HepG2 (cell line): Measurements from ENCODE around the gene CADPS. TPM values are rescaled to one million over a fixed set of nuclear protein-coding genes. Genes with fewer than 3 reads are reported as not detected.

Experiments used
- ATAC-seq: fragments of 200-7000 bp; cut with Tn5 transposase; 3 replicates; pipeline ENCODE4 v1.9.1; 2020; ENCODE audit warnings: mild to moderate bottlenecking, moderate library complexity
- BruUV-seq: library from RNA; stranded (reverse); fragments of 400-500 nt; replicated peaks from 2 replicates; lab custom pipeline; 2021; lab: Mats Ljungman, UMichigan
- CTCF ChIA-PET: fragments of 300-600 bp; formaldehyde crosslinking; extraction: SDS; loops from one replicate; lab custom pipeline; 2021; ENCODE audit warnings: low total read pairs, inconsistent platforms, low intra/inter-chr PET ratio; lab: Yijun Ruan, JAX
- POLR2A ChIA-PET: fragments of 350-600 bp; sonication (Branson Sonifier 250); formaldehyde crosslinking; loops from one replicate; lab custom pipeline; 2020; ENCODE audit warnings: antibody characterized with exemption, inconsistent platforms; lab: Yijun Ruan, JAX
- DNase-seq: peaks from one replicate; pipeline ENCODE4 v3.0.0-alpha.2; 2015; ENCODE audit warnings: low spot score
- FAIRE-seq: peaks from 3 replicates; lab custom pipeline; 2011; peaks lifted over from hg19 to GRCh38; lab: Jason Lieb, UNC
- H2AFZ ChIP-seq: one replicate; pipeline ENCODE4 v1.6.1; 2011; ENCODE audit warnings: low read length, inconsistent platforms
- H3K27ac ChIP-seq: fragments of 300-600 bp; 3 replicates; pipeline ENCODE4 v1.8.0; 2011; ENCODE audit warnings: mixed run types, mild to moderate bottlenecking, mixed read lengths, low read length, inconsistent platforms; ENCODE audit not compliant: insufficient read depth; ENCODE audit errors: extremely low read length
- H3K27me3 ChIP-seq, 2 experiments: fragments of 200-600 bp in 1 of 2; 2 replicates in 1 of 2; 3 replicates in 1 of 2; pipeline versions ENCODE4 v1.6.0 to v1.8.0; 2011; ENCODE audit warnings: low read length in 2 of 2, mild to moderate bottlenecking in 2 of 2, moderate library complexity in 2 of 2, inconsistent platforms in 1 of 2; ENCODE audit not compliant: insufficient read depth in 2 of 2, control insufficient read depth in 1 of 2
- H3K36me3 ChIP-seq, 2 experiments: fragments of 200-600 bp in 1 of 2; replicated peaks in 1 of 2; 2 replicates in 1 of 2; 3 replicates in 1 of 2; pipeline versions ENCODE4 v1.5.1 to v1.8.0; 2011; ENCODE audit warnings: low read length in 2 of 2, inconsistent platforms in 1 of 2; ENCODE audit not compliant: insufficient read depth in 2 of 2, control insufficient read depth in 1 of 2
- H3K4me1 ChIP-seq: 2 replicates; pipeline ENCODE4 v1.5.1; 2012; ENCODE audit warnings: low read length, inconsistent platforms; ENCODE audit not compliant: insufficient read depth
- H3K4me2 ChIP-seq: 2 replicates; pipeline ENCODE4 v1.6.0; 2011; ENCODE audit warnings: low read depth, low read length, inconsistent platforms
- H3K4me3 ChIP-seq, 3 experiments: fragments of 200-600 bp in 1 of 3; sonication (generic), shearing (Covaris generic) in 1 of 3; replicated peaks in 1 of 3; 2 replicates each; pipeline ENCODE4 v1.5.1; 2011 to 2016; ENCODE audit warnings: low read length in 3 of 3, inconsistent platforms in 2 of 3, low read depth in 2 of 3, mild to moderate bottlenecking in 2 of 3, control low read depth in 1 of 3, mixed read lengths in 1 of 3; ENCODE audit not compliant: insufficient read depth in 1 of 3
- H3K79me2 ChIP-seq: one replicate; pipeline ENCODE4 v1.6.1; 2011; ENCODE audit warnings: low read length, inconsistent platforms; ENCODE audit not compliant: insufficient read depth
- H3K9ac ChIP-seq: 2 replicates; pipeline ENCODE4 v1.6.0; 2011; ENCODE audit warnings: mild to moderate bottlenecking, low read depth, low read length, inconsistent platforms; ENCODE audit not compliant: insufficient read depth
- H3K9me3 ChIP-seq: 2 replicates; pipeline ENCODE4 v1.5.1; 2012; ENCODE audit warnings: mild to moderate bottlenecking, low read length
- H4K20me1 ChIP-seq: 2 replicates; pipeline ENCODE4 v1.6.0; 2011; ENCODE audit warnings: inconsistent platforms, mild to moderate bottlenecking, low read length, moderate library complexity; ENCODE audit not compliant: insufficient read depth
- ATM ChIP-seq: fragments of 450-650 bp; IDR thresholded peaks from 2 replicates; pipeline ENCODE4 v1.7.1; 2017; ENCODE audit warnings: mild to moderate bottlenecking, borderline replicate concordance
- GFI1 ChIP-seq: sonication (generic); formaldehyde crosslinking; IDR thresholded peaks from 2 replicates; pipeline ENCODE4 v1.5.0; 2020; ENCODE audit warnings: missing genetic modification reagents, mild to moderate bottlenecking, borderline replicate concordance
- GPBP1L1 ChIP-seq: sonication (generic); formaldehyde crosslinking; IDR thresholded peaks from 2 replicates; pipeline ENCODE4 v1.5.0; 2020; ENCODE audit warnings: mild to moderate bottlenecking, missing genetic modification reagents
- JUN ChIP-seq: sonication (generic); formaldehyde crosslinking; IDR thresholded peaks from 2 replicates; pipeline ENCODE4 v1.4.0; 2020; ENCODE audit warnings: mild to moderate bottlenecking, missing genetic modification reagents
- KAT8 ChIP-seq: IDR thresholded peaks from 2 replicates; pipeline ENCODE4 v1.6.1; 2016; ENCODE audit warnings: missing genetic modification reagents, missing compliant biosample characterization
- MAFK ChIP-seq, 2 experiments: IDR thresholded peaks in 1 of 2; conservative IDR thresholded peaks in 1 of 2; 2 replicates each; pipeline ENCODE4 v1.6.1; 2011; ENCODE audit warnings: improper control_type of control experiment in 2 of 2, low read length in 2 of 2
- MXD4 ChIP-seq: IDR thresholded peaks from 2 replicates; pipeline ENCODE4 v1.6.1; 2016; ENCODE audit warnings: mild to moderate bottlenecking, missing biosample characterization, missing genetic modification reagents
- RBAK ChIP-seq: sonication (generic); formaldehyde crosslinking; IDR thresholded peaks from 2 replicates; pipeline ENCODE4 v1.5.1; 2020; ENCODE audit warnings: mild to moderate bottlenecking, missing genetic modification reagents
- RBM22 ChIP-seq: fragments of 200-400 bp; formaldehyde crosslinking; optimal IDR thresholded peaks from 2 replicates; pipeline ENCODE3; 2017; ENCODE audit warnings: mild to moderate bottlenecking, low read length, moderate library complexity
- RFX3 ChIP-seq: IDR thresholded peaks from 2 replicates; pipeline ENCODE4 v1.6.1; 2016; ENCODE audit warnings: missing biosample characterization, missing genetic modification reagents
- ZNF18 ChIP-seq: sonication (generic); formaldehyde crosslinking; IDR thresholded peaks from 2 replicates; pipeline ENCODE4 v1.8.0; 2022; ENCODE audit warnings: mild to moderate bottlenecking, missing genetic modification reagents; ENCODE audit not compliant: insufficient replicate concordance
- ZNF232 ChIP-seq: sonication (generic); formaldehyde crosslinking; IDR thresholded peaks from 2 replicates; pipeline ENCODE4 v1.4.0; 2020; ENCODE audit warnings: missing genetic modification reagents, borderline replicate concordance
- ZNF513 ChIP-seq: sonication (generic); formaldehyde crosslinking; conservative IDR thresholded peaks from 2 replicates; pipeline ENCODE4 v1.5.0; 2020; ENCODE audit warnings: missing genetic modification reagents
- ZNF839 ChIP-seq: sonication (generic); formaldehyde crosslinking; IDR thresholded peaks from 2 replicates; pipeline ENCODE4 v1.4.0; 2020; ENCODE audit warnings: missing genetic modification reagents, mild to moderate bottlenecking, borderline replicate concordance
- WGBS: methylation state at CpG from one replicate; pipeline ENCODE4 v1.1.6; 2017; ENCODE audit warnings: low lambda C conversion rate; 5-methylcytosine and 5-hydroxymethylcytosine counted together
- in situ Hi-C: cut with HindIII; loops from 2 replicates; pipeline ENCODE4 v1.10.0; 2017; ENCODE audit warnings: low pct_unique_long_range_greater_than_20kb; ENCODE audit not compliant: extremely low pct_ligation_motif_present
- intact Hi-C: fragments of 100-400 bp; cut with micrococcal nuclease; formaldehyde crosslinking; loops from one replicate; pipeline ENCODE4 v1.10.0; 2022; ENCODE audit not compliant: unreplicated experiment
- polyA plus RNA-seq, 8 experiments: library from polyadenylated mRNA; depleted of rRNA in 3 of 8; stranded (reverse) in 7 of 8; unstranded in 1 of 8; fragments of >200 nt; fragmentation: Illumina TruSeq in 4 of 8; extraction: Trizol in 4 of 8; gene quantifications; 2 replicates each; pipeline versions ENCODE4 v1.2.1 to v1.2.3, GENCODE V29; 2011 to 2016; ENCODE audit warnings: low read depth in 4 of 8, missing spikeins in 1 of 8, mixed read lengths in 1 of 8; ENCODE audit not compliant: insufficient read depth in 1 of 8
- total RNA-seq, 5 experiments: library from RNA; depleted of rRNA; stranded (reverse); fragments of >200 nt; fragmentation: Illumina TruSeq; extraction: Trizol; gene quantifications; 2 replicates each; pipeline ENCODE4 v1.2.3, GENCODE V29; 2016; ENCODE audit warnings: low read depth in 1 of 5
- TF ChIP-seq, protein P1 (sequence below): sonication (generic); IDR thresholded peaks from 2 replicates; pipeline ENCODE4 v1.6.1; 2016; ENCODE audit warnings: low read depth, borderline replicate concordance
- TF ChIP-seq, protein P2 (sequence below): sonication (generic); formaldehyde crosslinking; IDR thresholded peaks from 2 replicates; pipeline ENCODE4 v1.5.1; 2020; ENCODE audit warnings: missing genetic modification reagents, mild to moderate bottlenecking, borderline replicate concordance
- TF ChIP-seq, protein P3 (sequence below): sonication (generic); formaldehyde crosslinking; IDR thresholded peaks from 2 replicates; pipeline ENCODE4 v1.4.0; 2020; ENCODE audit warnings: missing genetic modification reagents

CADPS gene
- total and polyA plus RNA-seq, 2 of the 13 experiments (the other 11 are each of a cell fraction or from before 2014, with no cell fraction given) = not detected

DNA sequence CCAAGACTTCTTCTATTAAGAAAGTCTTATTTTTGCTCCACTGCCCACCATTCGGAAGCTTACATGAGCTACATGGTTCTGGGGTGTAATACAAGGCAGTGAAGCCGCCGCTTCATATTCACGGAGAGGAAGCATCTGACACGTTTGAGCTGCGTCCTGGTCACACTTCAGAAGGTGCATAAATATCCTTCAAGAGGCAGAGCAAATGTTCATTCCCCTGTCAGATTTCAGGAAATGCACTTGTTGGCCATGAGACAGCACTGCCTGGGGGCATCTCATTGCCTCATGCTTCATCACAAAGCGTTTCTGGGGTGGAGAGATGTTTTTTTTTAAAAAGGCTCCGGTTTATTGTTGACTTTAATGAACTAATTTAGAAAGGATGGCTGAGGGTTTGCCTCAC, 119.9 kb downstream of the CADPS start:
- Histone ChIP-seq H3K36me3 (no peaks in the 10 kb centered on the region), H3K4me2 (no peak overlapping the region), H2AFZ (no peak overlapping the region), H3K79me2 (no peaks in the 10 kb centered on the region), H3K4me1 (no peaks in the 10 kb centered on the region), H3K9me3 (no peaks in the 10 kb centered on the region), H3K9ac (no peak overlapping the region), H4K20me1 (no peaks in the 10 kb centered on the region), H3K4me3 (no peak overlapping the region), H3K27ac (no peak overlapping the region), H3K27me3 (no peaks in the 10 kb centered on the region; a peak in 1 of 5 replicates)
- 50% methylated on average over 8 of the region's 8 CpGs for WGBS
- in situ Hi-C loops = no loop called here
- no peak for ATAC-seq
- no peak for DNase-seq
- no TSS peak for BruUV-seq
- intact Hi-C loops = no loop called here
- ChIA-PET CTCF (no interaction called here), POLR2A (no interaction called here)
- no peak for FAIRE-seq
- no peak for TF ChIP-seq ATM
- TF ChIP-seq MXD4 = no peak
- TF ChIP-seq MAFK (conservative IDR thresholded peaks at IDR 0.05 in 1 of 2, IDR thresholded peaks at IDR 0.05 in 1 of 2; ENCODE audit: low read length in 2 of 2) = no peak
- TF ChIP-seq GPBP1L1 (CRISPR knock-in tag) = no peak
- TF ChIP-seq RFX3 (CRISPR knock-in tag) = no peak
- TF ChIP-seq KAT8 (CRISPR knock-in tag) = no peak
- no peak for TF ChIP-seq RBAK
- no peak for TF ChIP-seq ZNF513 (CRISPR knock-in tag)
- no peak for TF ChIP-seq ZNF18 (CRISPR knock-in tag)
- TF ChIP-seq, protein P1, sequence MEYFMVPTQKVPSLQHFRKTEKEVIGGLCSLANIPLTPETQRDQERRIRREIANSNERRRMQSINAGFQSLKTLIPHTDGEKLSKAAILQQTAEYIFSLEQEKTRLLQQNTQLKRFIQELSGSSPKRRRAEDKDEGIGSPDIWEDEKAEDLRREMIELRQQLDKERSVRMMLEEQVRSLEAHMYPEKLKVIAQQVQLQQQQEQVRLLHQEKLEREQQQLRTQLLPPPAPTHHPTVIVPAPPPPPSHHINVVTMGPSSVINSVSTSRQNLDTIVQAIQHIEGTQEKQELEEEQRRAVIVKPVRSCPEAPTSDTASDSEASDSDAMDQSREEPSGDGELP = no peak
- TF ChIP-seq, protein P2, sequence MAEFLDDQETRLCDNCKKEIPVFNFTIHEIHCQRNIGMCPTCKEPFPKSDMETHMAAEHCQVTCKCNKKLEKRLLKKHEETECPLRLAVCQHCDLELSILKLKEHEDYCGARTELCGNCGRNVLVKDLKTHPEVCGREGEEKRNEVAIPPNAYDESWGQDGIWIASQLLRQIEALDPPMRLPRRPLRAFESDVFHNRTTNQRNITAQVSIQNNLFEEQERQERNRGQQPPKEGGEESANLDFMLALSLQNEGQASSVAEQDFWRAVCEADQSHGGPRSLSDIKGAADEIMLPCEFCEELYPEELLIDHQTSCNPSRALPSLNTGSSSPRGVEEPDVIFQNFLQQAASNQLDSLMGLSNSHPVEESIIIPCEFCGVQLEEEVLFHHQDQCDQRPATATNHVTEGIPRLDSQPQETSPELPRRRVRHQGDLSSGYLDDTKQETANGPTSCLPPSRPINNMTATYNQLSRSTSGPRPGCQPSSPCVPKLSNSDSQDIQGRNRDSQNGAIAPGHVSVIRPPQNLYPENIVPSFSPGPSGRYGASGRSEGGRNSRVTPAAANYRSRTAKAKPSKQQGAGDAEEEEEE = no peak
- TF ChIP-seq GFI1 (CRISPR knock-in tag) = no peak
- TF ChIP-seq ZNF232 (CRISPR knock-in tag) = no peak
- TF ChIP-seq ZNF839 (CRISPR knock-in tag) = no peak
- TF ChIP-seq, protein P3, sequence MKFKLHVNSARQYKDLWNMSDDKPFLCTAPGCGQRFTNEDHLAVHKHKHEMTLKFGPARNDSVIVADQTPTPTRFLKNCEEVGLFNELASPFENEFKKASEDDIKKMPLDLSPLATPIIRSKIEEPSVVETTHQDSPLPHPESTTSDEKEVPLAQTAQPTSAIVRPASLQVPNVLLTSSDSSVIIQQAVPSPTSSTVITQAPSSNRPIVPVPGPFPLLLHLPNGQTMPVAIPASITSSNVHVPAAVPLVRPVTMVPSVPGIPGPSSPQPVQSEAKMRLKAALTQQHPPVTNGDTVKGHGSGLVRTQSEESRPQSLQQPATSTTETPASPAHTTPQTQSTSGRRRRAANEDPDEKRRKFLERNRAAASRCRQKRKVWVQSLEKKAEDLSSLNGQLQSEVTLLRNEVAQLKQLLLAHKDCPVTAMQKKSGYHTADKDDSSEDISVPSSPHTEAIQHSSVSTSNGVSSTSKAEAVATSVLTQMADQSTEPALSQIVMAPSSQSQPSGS (CRISPR knock-in tag) = no peak
- no peak for TF ChIP-seq RBM22
- no peak for TF ChIP-seq JUN (CRISPR knock-in tag)
